Cardiac fibroblast (primary cell): ENCODE measurements around the gene LIMS1.
A peak's percentile ranks its signal among the peaks of the same experiment; 100 is the strongest.

Experiments
- DNase-seq, 2 donors: peaks; one replicate each; pipeline versions ENCODE4 v3.0.0 to v3.0.0-alpha.2; 2010; ENCODE audit warnings: low read depth in 2 of 2
- H3K4me3 ChIP-seq, 2 donors: replicated peaks in 1 of 2; 1 replicate in 1 of 2; 2 replicates in 1 of 2; pipeline ENCODE4 v1.5.1; 2011; ENCODE audit warnings: low read depth in 2 of 2, low read length in 2 of 2, mild to moderate bottlenecking in 2 of 2, moderate library complexity in 1 of 2
- TF ChIP-seq, protein P1 (sequence below): IDR thresholded peaks from one replicate; pipeline ENCODE4 v1.5.1; 2011; ENCODE audit warnings: low read depth, mild to moderate bottlenecking, low read length, inconsistent platforms

The LIMS1 gene

DNA sequence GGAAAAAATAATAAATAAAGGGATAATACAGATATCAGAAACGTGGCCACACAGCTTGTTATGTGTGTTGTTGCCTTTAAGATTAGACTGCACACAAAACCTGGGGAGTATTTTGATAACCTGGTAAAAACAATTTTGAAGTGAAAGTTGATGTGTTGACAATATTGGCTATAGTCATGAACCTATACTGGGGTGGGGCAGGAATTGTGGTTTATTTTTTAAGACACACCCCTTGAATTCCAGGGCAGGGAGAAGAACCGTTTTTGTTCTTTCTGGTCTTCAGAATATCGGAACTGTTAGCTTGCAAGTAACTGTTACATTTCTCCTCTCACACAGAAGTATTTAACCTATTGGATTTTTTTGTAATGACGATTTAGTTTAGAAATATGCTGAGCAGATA is 80.4 kb downstream of the LIMS1 start:
- H3K4me3 ChIP-seq, result no peak overlapping the region
- no peak for DNase-seq
- TF ChIP-seq, protein P1, sequence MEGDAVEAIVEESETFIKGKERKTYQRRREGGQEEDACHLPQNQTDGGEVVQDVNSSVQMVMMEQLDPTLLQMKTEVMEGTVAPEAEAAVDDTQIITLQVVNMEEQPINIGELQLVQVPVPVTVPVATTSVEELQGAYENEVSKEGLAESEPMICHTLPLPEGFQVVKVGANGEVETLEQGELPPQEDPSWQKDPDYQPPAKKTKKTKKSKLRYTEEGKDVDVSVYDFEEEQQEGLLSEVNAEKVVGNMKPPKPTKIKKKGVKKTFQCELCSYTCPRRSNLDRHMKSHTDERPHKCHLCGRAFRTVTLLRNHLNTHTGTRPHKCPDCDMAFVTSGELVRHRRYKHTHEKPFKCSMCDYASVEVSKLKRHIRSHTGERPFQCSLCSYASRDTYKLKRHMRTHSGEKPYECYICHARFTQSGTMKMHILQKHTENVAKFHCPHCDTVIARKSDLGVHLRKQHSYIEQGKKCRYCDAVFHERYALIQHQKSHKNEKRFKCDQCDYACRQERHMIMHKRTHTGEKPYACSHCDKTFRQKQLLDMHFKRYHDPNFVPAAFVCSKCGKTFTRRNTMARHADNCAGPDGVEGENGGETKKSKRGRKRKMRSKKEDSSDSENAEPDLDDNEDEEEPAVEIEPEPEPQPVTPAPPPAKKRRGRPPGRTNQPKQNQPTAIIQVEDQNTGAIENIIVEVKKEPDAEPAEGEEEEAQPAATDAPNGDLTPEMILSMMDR, result no peak

DNA sequence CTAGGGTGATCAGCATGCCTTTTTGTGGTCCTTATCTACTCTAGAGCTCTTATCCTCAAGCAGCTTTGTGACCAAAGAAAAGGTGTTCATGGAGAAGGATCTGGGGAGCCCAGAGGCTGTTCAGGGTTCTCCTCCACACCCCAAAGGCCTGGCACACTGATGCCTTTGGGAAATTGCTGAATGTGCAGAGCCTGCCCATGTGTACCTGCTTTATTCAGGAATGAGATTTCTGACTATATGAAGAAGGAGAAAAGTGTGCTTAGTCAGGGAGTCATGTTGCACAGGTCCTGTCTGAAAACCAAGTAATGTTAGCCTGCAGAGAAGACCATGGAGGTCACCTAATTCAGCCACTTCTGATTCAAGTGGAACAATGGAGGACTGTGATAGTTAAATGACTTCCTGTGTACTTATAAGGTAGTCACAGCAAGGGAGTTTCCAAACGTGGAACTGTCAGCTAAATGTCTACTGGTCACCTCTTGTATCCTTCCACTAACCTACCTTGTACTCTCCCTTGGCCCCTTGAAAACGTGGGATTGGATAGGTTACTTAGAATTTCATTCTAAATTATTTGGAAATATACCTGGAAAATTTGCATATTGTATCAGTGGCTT is 81.3 kb downstream of the LIMS1 start:
- H3K4me3 ChIP-seq, result no peak overlapping the region
- TF ChIP-seq, protein P1, result no peak
- DNase-seq, result no peak

DNA sequence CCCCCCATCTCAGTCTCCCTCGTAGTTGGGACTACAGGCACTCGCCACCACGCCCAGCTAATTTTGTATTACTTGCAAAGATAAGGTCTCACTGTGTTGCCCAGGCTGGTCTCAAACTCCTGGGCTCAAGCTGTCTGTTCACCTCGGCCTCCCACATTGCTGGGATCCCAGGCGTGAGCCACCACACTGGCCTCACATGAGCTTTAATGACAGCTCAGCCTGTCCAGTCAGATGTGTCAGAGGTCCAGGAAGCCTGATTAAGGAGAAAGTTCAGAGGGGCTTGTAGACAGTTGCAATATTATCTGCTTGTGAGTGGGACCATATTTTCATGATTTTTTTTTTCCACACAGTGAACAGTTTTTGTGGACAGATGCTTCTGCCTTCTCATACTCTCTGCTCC is 82.0 kb downstream of the LIMS1 start:
- no peak for DNase-seq
- TF ChIP-seq, protein P1, result no peak
- no peak overlapping the region for H3K4me3 ChIP-seq

DNA sequence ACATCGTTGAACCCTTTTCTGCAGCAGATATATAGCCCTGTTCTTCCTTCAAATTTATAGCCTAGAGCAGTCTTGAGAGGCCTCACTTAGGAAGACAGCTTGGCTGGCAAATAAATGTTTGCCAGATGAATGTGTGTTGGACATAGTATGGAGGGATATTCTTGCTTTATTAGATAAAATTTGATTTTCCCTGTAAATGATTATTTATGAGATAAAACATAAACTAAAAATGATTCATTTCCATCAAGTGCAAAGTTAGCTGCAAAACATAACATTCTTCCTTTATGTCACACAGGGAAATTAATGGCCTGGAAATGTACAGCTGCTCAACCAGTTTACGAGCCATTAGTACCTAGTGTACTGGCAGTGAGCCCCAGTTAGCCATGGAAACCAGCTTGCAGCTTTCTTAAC is 82.5 kb downstream of the LIMS1 start:
- TF ChIP-seq, protein P1, result no peak
- no peak overlapping the region for H3K4me3 ChIP-seq
- peak in 1 of 2 donors; percentile 31 for DNase-seq

GRCh38 chr2:108617617-108618016 is 83.3 kb downstream of the LIMS1 start:
- TF ChIP-seq, protein P1, result no peak
- no peak for DNase-seq
- no peak overlapping the region for H3K4me3 ChIP-seq

DNA sequence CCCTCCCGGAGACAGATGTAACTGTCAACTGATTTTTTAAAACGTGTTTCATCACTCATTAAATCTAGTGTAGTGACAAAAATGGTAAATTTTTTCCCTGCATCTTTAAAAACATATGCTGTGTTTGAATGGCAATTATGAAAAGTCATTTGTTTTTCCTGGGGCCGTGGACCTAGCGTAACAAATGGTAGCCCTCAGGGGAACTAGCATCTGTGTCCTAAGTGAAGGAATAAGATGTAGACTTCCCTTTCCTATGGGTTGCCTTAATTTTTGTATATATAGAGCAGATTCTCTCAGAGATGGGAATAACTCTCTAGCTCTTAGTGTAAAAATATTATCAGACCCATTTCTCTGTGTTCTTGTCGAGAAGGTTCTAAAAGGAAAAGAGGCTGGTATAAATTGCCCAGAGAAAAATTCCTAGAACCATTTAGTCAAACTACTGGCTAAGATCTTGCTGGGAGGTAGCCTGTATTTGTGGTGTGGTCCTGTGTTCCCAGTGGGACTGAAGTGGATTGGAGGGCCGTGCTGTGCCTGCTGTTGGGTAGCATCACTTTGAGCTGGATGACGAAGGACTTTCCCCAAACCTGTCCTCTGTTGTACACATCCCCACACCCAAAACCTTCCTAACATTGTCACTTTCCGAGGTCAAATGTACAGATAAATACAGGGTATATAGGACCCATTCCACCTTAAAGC is 85.8 kb downstream of the LIMS1 start:
- no peak overlapping the region for H3K4me3 ChIP-seq
- no peak for DNase-seq

More for the DNA sequence above, 85.8 kb downstream of the LIMS1 start:
- TF ChIP-seq, protein P1, result no peak
